HepG2 (cell line): ENCODE measurements around the gene TXN2. TPM values are rescaled to one million over a fixed set of nuclear protein-coding genes. Genes with fewer than 3 reads are reported as not detected.

Source experiments
- CCDC6 ChIP-seq: sonication (generic); formaldehyde crosslinking; IDR thresholded peaks from 2 replicates; pipeline ENCODE4 v1.8.1; 2022; ENCODE audit warnings: mild to moderate bottlenecking, missing genetic modification reagents, moderate library complexity
- CHD2 ChIP-seq: IDR thresholded peaks from 2 replicates; pipeline ENCODE4 v1.6.1; 2011; ENCODE audit warnings: low read depth, low read length, improper control_type of control experiment
- KAT8 ChIP-seq: IDR thresholded peaks from 2 replicates; pipeline ENCODE4 v1.6.1; 2016; ENCODE audit warnings: missing genetic modification reagents, missing compliant biosample characterization
- MNT ChIP-seq: fragments of 450-650 bp; IDR thresholded peaks from 2 replicates; pipeline ENCODE4 v1.6.1; 2016
- NCOA1 ChIP-seq: sonication (generic); formaldehyde crosslinking; IDR thresholded peaks from 2 replicates; pipeline ENCODE4 v1.9.0; 2021; ENCODE audit warnings: missing genetic modification reagents
- REL ChIP-seq: sonication (generic); formaldehyde crosslinking; conservative IDR thresholded peaks from 2 replicates; pipeline ENCODE4 v1.8.0; 2022; ENCODE audit warnings: mild to moderate bottlenecking, missing genetic modification reagents, moderate library complexity
- SRF ChIP-seq: IDR thresholded peaks from 2 replicates; pipeline ENCODE4 v1.6.1; 2011; ENCODE audit warnings: mild to moderate bottlenecking, low read depth, low read length, moderate library complexity
- TBX2 ChIP-seq: sonication (generic); formaldehyde crosslinking; IDR thresholded peaks from 2 replicates; pipeline ENCODE4 v1.5.0; 2020; ENCODE audit warnings: missing genetic modification reagents, mild to moderate bottlenecking, borderline replicate concordance
- ZFX ChIP-seq: sonication (generic); formaldehyde crosslinking; IDR thresholded peaks from 2 replicates; pipeline ENCODE4 v1.4.0; 2020; ENCODE audit warnings: mild to moderate bottlenecking, low read depth, missing genetic modification reagents, moderate library complexity
- ZNF124 ChIP-seq: sonication (generic); formaldehyde crosslinking; IDR thresholded peaks from 2 replicates; pipeline ENCODE4 v1.4.0; 2020; ENCODE audit warnings: missing genetic modification reagents
- ZNF574 ChIP-seq: sonication (generic); formaldehyde crosslinking; IDR thresholded peaks from 2 replicates; pipeline ENCODE4 v1.4.0; 2020; ENCODE audit warnings: missing genetic modification reagents
- ZNF816 ChIP-seq: sonication (generic); formaldehyde crosslinking; IDR thresholded peaks from 2 replicates; pipeline ENCODE4 v1.8.0; 2022; ENCODE audit warnings: missing genetic modification reagents, mild to moderate bottlenecking, borderline replicate concordance
- ZNF891 ChIP-seq: sonication (generic); formaldehyde crosslinking; IDR thresholded peaks from 2 replicates; pipeline ENCODE4 v1.5.0; 2020; ENCODE audit warnings: mild to moderate bottlenecking, missing genetic modification reagents
- polyA plus RNA-seq, 8 experiments: library from polyadenylated mRNA; depleted of rRNA in 3 of 8; stranded (reverse) in 7 of 8; unstranded in 1 of 8; fragments of >200 nt; fragmentation: Illumina TruSeq in 4 of 8; extraction: Trizol in 4 of 8; gene quantifications; 2 replicates each; pipeline versions ENCODE4 v1.2.1 to v1.2.3, GENCODE V29; 2011 to 2016; ENCODE audit warnings: low read depth in 4 of 8, missing spikeins in 1 of 8, mixed read lengths in 1 of 8; ENCODE audit not compliant: insufficient read depth in 1 of 8
- total RNA-seq, 5 experiments: library from RNA; depleted of rRNA; stranded (reverse); fragments of >200 nt; fragmentation: Illumina TruSeq; extraction: Trizol; gene quantifications; 2 replicates each; pipeline ENCODE4 v1.2.3, GENCODE V29; 2016; ENCODE audit warnings: low read depth in 1 of 5
- TF ChIP-seq, protein P1 (sequence below): sonication (generic); formaldehyde crosslinking; IDR thresholded peaks from 2 replicates; pipeline ENCODE4 v1.9.0; 2021; ENCODE audit warnings: missing genetic modification reagents, borderline replicate concordance
- TF ChIP-seq, protein P2 (sequence below): sonication (generic); formaldehyde crosslinking; IDR thresholded peaks from 2 replicates; pipeline ENCODE4 v1.5.0; 2020; ENCODE audit warnings: mild to moderate bottlenecking, missing genetic modification reagents
- TF ChIP-seq, protein P3 (sequence below): sonication (generic); formaldehyde crosslinking; IDR thresholded peaks from 2 replicates; pipeline ENCODE4 v1.4.0; 2020; ENCODE audit warnings: missing genetic modification reagents, mild to moderate bottlenecking, borderline replicate concordance

TXN2 gene
- total and polyA plus RNA-seq, 2 of the 13 experiments (the other 11 are each of a cell fraction or from before 2014, with no cell fraction given): 41.4 to 109 TPM

DNA sequence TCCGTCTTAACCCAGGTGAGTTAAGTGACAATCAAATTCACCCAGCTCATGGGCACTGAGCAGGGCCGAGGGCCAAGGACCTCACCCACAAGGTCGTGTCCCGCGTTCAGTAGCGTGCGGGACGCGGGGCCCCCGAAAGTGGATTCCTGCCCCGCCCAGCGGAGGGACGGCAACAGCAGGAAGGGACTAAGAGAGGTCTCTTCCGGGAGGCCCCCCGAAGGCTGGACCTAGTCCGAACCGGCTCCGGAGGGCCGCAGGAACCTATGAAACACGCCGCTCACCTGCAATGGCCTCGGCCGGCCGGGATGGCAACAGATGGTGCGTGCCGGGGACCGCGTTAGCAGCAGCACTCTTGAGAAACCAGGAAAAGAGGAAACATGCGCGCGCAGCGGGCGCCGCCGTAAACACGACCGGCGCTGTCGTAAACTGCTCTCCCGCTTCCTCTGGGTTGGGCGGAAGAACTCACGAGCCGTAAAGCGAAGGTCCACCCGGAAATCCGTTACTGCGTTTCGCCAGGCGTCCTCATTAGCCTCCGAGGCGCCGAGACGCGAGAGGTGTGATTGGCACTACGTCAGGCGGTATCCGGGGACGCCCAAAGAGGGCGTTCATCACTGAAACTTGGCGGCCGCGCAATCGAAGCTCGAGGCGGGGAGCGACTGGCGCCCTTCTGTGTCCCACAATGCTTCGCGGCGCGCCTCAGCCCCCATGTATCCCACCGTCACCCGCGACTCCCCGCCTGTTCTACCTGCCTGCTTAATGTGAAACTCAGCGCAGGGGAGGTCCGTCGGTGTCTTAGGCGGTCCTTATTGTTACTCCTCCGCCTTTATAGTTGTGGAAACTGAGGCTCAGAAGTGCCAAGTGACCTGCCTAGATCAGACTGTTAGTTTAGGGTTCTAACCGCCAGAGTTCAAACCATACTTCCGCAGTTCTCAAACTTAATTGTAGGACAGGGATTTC lies 47.6 kb upstream of the TXN2 start, which contains the start of gene EIF3D (continued):
- TF ChIP-seq ZNF816 (peak; percentile 73; the same call in 1 of the 2 replicates), CCDC6 (peak; percentile 66; the same call in 1 of the 2 replicates), CHD2 (no peak), KAT8 (CRISPR knock-in tag) (peak; percentile 99), ZNF891 (CRISPR knock-in tag) (peak; percentile 57; the same call in 1 of the 2 replicates), REL (no peak; the same call in 1 of the 2 replicates), ZFX (CRISPR knock-in tag) (peak; percentile 91), SRF (peak; percentile 62; the same call in 1 of the 2 replicates), ZNF124 (CRISPR knock-in tag) (peak; percentile 81), NCOA1 (CRISPR knock-in tag) (no peak), MNT (peak; percentile 59), ZNF574 (CRISPR knock-in tag) (peak; percentile 95), TBX2 (CRISPR knock-in tag) (peak; percentile 98)
- TF ChIP-seq, protein P1, sequence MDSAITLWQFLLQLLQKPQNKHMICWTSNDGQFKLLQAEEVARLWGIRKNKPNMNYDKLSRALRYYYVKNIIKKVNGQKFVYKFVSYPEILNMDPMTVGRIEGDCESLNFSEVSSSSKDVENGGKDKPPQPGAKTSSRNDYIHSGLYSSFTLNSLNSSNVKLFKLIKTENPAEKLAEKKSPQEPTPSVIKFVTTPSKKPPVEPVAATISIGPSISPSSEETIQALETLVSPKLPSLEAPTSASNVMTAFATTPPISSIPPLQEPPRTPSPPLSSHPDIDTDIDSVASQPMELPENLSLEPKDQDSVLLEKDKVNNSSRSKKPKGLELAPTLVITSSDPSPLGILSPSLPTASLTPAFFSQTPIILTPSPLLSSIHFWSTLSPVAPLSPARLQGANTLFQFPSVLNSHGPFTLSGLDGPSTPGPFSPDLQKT: 0 out of 2 replicates have a peak, but pooled peaks have one; percentile 83
- TF ChIP-seq, protein P2, sequence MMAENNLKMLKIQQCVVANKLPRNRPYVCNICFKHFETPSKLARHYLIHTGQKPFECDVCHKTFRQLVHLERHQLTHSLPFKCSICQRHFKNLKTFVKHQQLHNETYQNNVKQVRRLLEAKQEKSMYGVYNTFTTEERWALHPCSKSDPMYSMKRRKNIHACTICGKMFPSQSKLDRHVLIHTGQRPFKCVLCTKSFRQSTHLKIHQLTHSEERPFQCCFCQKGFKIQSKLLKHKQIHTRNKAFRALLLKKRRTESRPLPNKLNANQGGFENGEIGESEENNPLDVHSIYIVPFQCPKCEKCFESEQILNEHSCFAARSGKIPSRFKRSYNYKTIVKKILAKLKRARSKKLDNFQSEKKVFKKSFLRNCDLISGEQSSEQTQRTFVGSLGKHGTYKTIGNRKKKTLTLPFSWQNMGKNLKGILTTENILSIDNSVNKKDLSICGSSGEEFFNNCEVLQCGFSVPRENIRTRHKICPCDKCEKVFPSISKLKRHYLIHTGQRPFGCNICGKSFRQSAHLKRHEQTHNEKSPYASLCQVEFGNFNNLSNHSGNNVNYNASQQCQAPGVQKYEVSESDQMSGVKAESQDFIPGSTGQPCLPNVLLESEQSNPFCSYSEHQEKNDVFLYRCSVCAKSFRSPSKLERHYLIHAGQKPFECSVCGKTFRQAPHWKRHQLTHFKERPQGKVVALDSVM (CRISPR knock-in tag): 0 out of 2 replicates have a peak, but pooled peaks have one; percentile 12
- TF ChIP-seq, protein P3, sequence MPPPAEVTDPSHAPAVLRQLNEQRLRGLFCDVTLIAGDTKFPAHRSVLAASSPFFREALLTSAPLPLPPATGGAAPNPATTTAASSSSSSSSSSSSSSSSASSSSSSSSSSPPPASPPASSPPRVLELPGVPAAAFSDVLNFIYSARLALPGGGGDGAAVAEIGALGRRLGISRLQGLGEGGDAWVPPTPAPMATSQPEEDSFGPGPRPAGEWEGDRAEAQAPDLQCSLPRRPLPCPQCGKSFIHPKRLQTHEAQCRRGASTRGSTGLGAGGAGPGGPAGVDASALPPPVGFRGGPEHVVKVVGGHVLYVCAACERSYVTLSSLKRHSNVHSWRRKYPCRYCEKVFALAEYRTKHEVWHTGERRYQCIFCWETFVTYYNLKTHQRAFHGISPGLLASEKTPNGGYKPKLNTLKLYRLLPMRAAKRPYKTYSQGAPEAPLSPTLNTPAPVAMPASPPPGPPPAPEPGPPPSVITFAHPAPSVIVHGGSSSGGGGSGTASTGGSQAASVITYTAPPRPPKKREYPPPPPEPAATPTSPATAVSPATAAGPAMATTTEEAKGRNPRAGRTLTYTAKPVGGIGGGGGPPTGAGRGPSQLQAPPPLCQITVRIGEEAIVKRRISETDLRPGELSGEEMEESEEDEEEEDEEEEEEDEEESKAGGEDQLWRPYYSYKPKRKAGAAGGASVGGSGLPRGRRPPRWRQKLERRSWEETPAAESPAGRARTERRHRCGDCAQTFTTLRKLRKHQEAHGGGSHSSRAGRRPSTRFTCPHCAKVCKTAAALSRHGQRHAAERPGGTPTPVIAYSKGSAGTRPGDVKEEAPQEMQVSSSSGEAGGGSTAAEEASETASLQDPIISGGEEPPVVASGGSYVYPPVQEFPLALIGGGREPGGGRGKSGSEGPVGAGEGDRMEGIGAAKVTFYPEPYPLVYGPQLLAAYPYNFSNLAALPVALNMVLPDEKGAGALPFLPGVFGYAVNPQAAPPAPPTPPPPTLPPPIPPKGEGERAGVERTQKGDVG (CRISPR knock-in tag): peak; percentile 87; the same call in 1 of the 2 replicates
